GM18861 (cell line): Measurements from ENCODE around the gene GIT2.
"Not testable (repeated sequence)": the region's sequence is repeated elsewhere in the genome, so short reads cannot be mapped to it uniquely, and the experiment has no call there.

Source experiments
- ATAC-seq: cut with Tn5 transposase; IDR thresholded peaks from one replicate; pipeline ENCODE4 v1.9.1; 2021; ENCODE audit not compliant: unreplicated experiment

GIT2 gene

DNA sequence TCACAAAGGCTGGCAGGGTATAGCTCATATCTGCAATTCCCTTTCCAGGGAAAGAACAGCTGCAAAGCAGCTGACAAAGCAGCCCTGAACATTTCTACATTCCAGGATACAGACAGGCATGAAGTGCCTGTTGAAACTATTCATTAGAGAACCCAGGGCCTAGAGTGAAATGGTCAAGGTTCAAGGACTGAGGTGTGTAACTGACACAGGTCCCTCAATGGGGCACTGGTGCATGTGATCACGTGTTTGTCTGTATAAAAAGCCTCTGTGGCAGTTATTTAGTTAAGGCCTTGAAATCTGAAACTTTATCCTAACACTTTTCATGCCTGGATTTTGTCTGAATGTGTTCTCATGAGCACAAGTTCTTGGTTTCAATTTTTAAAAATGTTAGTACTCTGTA lies 47.1 kb downstream of the GIT2 start:
- no peak for ATAC-seq

DNA sequence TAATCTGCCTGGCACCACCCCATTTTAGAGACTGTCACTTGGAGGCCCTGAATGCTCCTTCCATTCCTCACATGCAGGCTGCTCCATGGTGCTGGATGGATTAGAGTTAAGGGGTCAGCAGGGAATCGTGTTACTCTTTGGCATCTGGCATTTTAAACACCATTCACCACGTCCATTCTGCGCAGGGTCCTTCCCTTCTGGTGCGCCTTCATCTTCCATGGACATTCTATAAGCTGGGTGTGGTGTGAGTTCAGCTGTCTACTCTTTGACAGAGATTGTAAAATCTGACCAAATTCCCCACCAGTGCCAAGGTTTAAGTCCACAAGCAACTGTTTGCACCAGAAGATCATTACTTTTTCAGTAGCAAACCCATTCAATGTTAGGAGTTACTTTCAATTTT lies 47.8 kb downstream of the GIT2 start:
- no peak for ATAC-seq

DNA sequence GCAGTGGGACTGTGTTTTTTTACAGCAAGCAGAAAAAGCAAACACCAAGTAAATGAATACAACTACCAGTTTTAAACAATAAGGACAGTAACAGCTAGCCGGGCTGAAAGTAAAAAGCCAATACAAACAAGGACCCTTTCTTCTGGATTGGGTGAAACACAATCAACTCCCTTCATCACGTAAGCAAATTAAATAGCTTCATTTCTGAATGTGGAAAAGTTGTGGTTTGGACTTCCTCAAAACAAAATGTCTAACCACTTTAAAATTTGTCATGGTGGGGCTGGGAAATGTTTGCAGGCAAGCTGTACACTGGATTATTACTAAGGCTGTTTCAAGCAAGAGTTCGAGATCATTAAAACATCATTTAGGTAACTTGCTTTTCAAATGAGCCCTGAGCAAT lies 48.6 kb downstream of the GIT2 start:
- ATAC-seq, result no peak

DNA sequence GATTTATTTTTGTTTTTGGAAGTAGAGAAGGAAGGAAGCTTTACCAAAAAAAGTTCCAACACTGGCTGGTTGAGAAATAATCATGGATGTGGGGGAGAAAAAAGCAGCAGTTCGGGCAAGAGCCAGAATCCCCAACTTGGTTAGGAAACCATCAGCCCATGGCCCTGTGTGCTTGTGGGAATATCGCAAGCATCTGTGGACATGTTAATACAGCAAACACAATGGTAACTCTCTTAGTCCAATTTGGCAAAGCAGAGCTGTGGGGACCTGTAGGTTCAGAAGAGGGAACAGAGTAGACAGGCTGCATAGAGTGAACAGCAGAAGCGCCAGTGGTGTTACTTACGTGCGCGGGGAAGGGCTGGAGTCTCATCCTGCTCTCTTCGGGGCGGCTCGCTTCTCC lies 49.3 kb downstream of the GIT2 start:
- ATAC-seq, result no peak

DNA sequence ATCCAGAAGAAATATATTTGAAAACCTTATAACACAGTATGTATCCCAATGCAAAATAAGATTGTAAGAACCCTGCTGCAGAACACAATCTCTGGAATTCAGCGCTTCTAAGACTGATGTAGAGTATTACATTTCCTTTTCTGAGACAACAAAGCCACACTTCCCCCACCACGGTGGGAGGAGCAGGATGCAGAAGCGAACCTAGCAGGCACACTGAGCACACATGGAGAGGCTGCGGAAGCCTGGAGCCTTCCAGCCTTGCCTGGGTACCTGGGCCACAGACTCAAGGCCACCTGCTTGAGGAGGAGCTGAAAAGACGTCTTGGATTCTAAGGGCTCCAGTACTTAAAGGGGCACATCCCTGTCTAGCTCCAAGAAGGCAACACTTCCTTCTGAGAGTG lies 49.7 kb downstream of the GIT2 start:
- ATAC-seq, result no peak

DNA sequence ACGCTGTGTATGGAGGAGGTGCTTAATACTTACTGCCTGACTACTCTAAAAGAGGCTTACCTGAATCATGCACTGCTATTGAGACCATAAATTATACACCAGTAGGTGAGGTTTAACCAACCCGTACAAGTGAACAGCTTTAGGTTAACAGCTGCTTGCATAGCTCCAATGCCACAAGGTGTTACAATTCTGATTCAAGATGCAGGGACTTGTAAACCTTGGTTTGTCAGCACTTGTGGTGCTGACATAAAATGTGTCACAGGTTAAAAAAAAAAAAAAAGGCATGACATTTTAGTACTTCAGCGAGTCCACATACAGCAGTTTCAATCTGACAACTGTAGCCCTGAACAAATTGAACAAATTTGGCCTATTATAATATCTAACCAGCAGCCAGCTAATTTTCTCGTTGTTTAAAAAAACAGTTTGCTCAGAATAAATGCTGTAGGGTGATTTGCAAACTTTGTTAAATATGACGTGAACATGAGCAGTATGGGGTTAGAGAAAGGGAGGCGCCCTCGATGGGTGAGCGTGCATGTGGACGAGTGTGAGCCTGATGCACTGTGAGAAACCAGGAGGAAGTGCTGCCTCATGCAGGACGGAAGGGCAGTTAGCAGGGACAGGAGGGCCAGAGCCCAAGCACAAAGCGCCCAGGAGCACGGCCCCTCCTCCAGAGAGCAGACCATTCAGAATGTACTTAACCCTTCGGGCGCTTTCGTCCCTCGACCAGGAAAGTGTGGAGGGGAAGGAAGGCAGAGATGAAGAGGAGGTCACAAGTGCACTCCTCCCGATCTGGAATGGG lies 51.4 kb downstream of the GIT2 start:
- no peak for ATAC-seq

DNA sequence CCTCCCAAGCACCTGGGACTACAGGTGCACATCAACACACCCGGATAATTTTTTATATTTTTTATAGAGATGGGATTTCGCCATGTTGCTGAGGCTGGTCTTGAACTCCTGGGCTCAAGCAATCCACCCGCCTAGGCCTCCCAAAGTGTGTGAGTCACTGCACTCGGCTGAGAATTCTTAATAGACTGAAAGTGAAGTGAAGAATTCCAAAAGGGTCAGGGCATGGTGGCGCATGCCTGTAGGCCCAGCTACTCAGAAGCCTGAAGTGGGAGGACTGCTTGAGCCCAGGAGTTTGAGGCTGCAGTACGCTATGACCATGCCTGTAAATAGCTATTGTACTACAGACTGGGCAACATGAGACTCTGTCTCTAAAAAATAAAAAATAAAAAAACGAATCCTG lies 52.4 kb downstream of the GIT2 start:
- ATAC-seq, result no peak

DNA sequence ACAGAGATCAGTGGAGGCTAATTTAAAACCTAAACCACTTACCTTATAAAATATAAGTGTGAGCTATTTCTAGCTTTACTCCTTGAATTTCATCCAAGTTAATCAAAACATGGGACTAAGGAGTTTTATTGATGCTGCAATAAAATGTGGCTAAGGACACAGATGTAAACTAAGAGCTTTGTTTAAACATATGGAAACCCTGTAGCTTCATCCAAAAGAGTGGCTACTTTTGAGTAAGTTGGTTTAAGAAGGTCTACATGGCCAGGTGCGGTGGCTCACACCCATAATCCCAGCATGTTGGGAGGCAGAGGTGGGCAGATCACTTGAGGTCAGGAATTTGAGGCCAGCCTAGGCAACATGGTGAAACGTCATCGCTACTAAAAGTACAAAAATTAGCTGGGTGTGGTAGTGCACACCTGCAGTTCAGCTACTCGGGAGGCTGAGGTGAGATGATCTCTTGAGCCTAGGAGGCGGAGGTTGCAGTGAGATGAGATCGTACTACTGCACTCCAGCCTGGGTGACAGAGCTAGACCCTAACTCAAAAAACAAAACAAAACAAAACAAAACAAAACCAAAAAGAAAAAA lies 55.7 kb downstream of the GIT2 start:
- ATAC-seq, result no peak

DNA sequence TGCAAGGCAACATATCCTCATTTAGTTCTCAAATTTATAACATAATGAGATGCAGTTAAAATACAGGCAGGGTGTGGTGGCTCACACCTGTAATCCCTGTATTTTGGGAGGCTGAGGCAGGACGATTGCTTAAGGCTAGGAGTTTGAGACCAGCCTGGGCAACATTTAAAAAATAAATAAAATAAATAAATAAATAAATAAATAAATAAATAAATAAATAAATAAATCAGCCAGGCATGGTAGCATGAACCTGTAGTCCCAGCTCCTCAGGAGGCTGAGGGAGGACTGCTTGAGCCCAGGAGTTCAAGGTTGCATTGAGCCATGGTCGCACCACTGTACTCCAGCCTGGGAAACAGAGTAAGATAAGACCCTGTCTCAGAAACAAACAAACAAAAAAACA lies 56.7 kb downstream of the GIT2 start:
- ATAC-seq, result no peak

DNA sequence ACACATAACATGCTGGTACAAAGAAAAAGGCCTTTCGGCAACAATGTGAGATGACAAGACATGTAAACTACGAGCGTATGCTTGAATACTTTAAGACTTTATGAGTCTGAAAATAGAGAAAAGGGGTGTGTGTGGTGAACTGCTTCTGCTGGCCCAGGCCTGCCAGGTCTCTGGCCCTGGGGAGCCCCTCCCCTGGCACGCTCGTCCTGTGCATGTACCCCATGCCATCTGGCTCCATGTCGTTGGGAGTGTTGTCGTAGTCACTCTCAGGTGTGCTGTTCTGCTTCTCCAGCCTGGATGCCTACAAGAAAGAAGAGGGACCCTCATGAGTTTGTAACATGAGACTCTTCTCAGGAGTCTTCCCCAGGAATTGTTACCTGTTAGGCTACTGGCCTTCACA lies 57.2 kb downstream of the GIT2 start:
- ATAC-seq, result no peak

DNA sequence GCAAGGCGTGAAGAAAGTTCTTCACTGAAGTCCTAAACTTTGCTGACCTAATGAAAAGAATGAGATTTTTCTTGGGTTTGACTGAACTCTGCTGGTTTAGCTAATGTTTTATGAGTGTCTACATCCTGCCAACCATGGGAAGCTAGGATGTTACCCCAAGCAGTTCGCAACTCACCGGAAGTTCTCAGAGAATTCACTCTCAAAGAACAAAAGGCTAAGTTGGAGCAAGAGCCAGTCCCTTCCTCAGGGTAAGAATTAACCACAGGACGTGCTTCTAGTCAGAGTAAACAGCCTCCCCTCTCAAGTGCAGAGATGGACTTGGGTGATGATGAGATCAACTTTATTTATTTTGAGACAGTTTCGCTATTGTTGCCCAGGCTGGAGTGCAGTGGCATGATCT lies 58.8 kb downstream of the GIT2 start:
- ATAC-seq, result no peak

DNA sequence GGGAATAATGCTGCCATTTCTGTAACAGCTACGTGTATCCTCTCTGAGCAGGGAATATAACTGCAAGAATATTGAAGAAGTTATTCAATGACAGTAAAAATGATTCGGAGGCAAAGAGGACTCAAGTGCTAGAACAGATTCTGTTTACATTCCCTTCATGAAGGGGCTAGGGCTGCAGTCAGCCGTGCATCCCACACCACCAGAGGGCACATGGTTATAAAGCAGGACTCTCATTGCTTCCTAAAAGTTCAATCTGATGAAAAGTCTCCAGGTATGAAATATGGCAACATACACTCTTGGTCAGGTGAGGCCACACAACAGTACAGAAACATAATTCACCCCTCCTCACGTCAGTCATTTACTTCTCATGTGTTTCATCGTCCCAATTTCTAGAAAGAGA lies 62.1 kb downstream of the GIT2 start:
- no peak for ATAC-seq

DNA sequence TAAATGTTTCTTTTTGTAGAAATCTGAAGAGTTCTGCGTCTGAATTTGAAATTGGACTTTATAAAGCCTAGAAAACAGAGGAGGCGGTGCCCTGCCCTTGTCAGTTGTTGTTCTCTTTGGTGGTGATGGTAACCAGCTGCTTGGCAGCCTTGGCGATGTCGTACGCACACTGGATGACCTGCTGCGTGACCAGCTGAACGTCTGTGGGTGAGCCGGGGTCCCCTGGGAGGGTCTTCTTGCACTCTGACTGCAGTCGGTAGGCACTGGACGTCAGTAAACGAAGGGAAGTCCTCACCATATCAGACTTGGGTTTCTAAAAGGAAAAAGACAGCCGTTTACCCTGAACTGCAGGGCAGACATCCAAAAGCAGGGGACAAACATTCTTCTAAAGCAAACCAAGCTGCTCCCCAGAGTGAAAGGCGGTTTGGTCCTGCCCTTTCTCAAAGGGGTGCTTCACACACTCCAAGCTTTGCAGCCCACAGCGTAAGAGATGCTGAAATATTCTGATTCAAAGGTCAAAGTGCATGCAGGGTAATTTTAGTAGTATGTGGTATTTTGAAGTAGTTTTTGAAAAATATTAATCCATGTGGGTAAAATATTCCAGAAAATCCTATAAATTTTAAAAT lies 63.2 kb downstream of the GIT2 start:
- ATAC-seq, result no peak

DNA sequence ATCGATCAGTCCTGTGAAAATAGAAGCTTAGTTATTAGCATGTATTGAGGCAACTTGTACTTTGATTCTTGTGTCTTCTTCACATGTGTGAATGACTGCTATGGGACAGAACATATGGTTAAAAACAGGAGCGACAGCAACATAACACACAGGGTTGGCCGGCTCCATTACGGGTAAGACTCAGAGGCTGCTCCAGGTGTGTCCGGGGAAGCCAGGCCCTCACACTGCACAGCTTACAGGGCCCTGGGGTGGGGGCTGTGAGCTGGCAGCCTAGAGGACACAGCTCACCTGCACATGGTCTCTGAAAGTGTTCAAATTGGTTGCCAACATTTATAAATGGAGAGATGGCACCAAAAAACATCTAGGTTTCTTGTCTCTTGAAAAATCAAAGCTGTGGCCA lies 65.0 kb downstream of the GIT2 start:
- ATAC-seq, result no peak

DNA sequence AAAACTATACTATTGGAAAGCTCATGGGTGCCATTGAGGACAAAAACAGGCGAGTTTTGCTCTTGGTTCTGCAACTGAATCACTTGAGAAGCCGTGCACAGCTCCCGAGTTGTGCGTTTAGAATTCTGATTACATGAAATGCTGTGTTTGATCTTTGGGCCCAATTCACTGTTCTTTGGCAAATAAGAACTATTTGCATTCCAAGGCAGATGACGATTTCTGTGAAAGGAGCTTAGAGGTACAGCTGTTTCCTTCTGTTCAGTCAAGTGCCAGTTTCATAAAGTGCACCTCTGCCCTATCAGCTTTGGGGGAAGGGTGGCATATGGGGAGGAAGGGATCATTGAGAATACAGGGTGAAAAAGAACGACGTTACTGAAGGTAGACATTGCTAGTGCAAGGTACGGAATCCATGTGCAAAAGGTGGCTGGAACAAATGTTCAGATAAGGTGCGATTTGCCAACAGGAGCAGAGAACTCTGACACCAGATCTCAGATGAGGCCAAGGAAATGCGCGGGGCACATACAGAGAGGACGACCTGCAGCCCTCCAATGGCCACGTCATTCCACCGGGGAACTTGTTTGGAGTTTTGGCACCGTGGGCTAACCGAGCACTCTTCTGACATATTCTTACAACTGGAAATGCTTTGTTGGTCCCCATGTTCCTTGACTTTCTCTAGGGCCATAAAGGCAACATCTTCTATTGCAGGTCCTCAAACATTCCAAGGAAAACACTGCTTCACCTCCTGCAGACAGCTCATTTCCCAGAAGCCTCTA lies 66.0 kb downstream of the GIT2 start:
- ATAC-seq, result no peak

DNA sequence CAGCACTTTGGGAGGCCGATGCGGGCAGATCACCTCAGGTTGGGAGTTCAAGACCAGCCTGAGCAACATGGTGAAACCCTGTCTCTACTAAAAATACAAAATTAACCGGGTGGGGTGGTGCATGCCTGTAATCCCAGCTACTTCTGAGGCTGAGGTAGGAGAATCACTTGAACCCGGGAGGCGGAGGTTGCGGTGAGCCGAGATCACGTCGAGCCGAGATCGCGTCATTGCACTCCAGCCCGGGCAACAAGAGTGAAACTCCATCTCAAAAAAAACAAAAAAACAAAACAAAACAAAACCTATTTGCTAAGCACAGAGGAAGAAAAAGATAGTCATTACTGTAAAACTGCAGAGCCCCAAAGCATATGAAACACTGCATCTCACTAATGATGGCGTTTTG lies 66.8 kb downstream of the GIT2 start:
- not testable (repeated sequence) for ATAC-seq

DNA sequence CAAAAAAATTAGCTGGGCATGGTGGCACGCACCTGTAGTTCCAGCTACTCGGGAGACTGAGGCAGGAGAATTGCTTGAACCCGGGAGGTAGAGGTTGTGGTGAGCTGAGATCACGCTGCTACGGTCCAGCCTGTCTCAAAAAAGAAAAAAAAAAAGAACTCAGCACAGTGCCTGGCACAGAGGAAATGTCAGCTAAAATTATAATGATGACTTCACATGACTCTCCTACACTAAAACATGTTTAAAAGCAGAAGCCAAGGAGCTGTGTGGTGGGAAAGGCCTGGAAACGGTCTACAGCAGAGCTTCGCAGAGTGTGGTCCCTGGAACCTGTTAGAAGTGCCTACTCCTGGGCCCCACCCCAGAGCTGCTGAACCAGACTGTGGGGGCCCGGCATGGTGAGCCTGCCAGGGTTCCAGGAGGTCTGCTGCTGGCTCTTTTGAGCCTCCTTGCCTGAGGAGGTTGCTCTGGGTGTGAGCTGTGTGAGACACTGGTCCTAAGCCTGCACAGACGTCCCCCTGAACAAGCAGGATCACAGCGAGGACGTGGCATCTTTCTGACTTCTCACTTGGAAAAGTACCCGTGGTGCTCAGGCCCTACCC lies 68.0 kb downstream of the GIT2 start:
- no peak for ATAC-seq

DNA sequence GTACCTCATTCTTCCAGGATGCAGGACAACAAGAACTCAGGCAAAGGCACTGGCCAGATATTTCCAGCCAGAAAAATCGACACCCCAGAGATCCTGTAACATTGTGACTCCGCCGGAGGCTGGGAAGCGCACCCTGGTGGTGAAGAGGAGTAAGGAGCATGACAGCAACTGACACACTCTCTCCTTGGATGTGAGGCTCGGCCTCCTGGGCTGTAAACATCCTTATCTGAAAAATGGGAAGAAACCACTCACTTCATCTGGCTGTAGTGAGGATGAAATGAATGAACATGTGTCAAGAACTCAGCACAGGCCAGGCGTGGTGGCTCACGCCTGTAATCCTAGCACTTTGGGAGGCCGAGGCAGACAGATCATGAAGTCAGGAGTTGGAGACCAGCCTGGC lies 68.5 kb downstream of the GIT2 start:
- no peak for ATAC-seq

DNA sequence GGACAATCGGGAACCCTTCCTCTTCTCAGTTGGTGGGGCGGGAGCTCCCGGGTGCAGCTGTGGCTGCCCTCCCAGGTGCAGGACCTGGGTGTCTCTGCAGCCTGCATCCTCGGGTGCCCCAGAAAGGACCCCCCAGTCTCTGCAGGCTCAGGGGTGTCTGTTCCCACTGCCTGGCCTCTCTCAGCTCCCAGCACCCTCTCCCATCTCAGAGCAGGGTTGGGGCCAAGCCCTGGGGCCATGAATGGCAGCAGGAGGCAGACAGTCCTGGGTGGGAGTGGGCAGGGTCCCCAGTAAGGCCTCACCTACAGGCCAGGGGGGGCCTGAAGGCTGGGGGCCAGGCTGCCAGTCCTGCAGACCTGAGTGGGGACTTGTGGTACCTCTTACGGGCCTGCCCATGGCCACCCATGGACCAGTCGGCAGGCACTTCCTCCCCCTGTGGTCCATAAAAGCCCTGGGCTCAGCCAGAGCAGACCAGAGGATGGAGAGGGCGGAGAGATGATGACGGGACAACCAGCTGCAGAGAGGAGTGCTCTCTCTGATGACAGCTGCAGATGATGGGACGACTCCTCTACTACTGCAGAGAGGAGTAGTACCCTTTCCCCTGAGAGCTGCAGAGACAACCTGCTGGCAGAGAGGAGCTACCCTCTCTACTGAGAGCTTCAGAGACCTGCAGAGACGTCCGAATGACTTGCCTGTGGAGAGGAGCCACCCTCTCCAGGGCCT lies 69.5 kb downstream of the GIT2 start:
- no peak for ATAC-seq

DNA sequence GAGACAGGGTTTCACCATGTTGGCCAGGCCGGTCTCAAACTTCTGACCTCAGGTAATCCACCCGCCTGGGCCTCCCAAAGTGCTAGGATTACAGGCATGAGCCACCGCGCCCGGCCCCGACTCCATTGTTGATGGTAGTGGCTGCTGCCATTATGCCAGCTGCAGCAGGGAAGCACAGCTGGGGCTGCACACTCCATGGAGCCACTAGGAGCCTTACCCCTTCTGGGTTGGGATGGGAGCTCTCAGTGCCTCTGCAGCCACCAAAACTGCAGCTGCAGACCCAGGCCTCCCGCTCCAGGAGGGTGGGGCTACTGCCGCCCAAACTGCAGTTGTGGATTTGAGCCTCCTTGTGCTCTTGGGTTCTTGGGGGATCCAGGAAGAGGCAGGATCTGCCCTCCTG lies 70.2 kb downstream of the GIT2 start:
- no peak for ATAC-seq
